A549 (cell line): ENCODE results near the gene APOD. TPM values are rescaled to one million over a fixed set of nuclear protein-coding genes. Genes with fewer than 3 reads are reported as not detected.
"Not testable (repeated sequence)": the region's sequence is repeated elsewhere in the genome, so short reads cannot be mapped to it uniquely, and the experiment has no call there.

ENCODE experiments used
- ATAC-seq, 2 experiments: fragments of 200-7000 bp in 1 of 2; fragments of >200 bp in 1 of 2; cut with Nextera tagmentation in 1 of 2; cut with Tn5 transposase in 1 of 2; 3 replicates each; pipeline versions ENCODE4 v1.8.0 to v1.9.1; 2018 to 2020; ENCODE audit warnings: mild to moderate bottlenecking in 1 of 2, moderate library complexity in 1 of 2
- CTCF ChIA-PET: fragments of 300-600 bp; sonication (Branson Sonifier 250); formaldehyde crosslinking; extraction: SDS; loops from one replicate; lab custom pipeline; 2021; ENCODE audit warnings: antibody characterized with exemption, inconsistent platforms; lab: Yijun Ruan, JAX
- POLR2A ChIA-PET: fragments of 350-600 bp; formaldehyde crosslinking; extraction: SDS; loops from one replicate; lab custom pipeline; 2021; ENCODE audit warnings: antibody characterized with exemption, inconsistent platforms; lab: Yijun Ruan, JAX
- DNase-seq, 2 experiments: peaks; one replicate each; pipeline versions ENCODE4 v3.0.0 to v3.0.0-alpha.2; 2011 to 2016; ENCODE audit warnings: low read depth in 1 of 2, low spot score in 1 of 2
- FAIRE-seq: peaks from 2 replicates; lab custom pipeline; 2011; peaks lifted over from hg19 to GRCh38; lab: Jason Lieb, UNC
- H3K27ac ChIP-seq, 2 experiments: fragments of >200 bp; sonication (Bioruptor Twin); formaldehyde crosslinking; 3 replicates each; pipeline ENCODE4 v1.5.1; 2016 to 2017
- H3K4me1 ChIP-seq: fragments of >200 bp; sonication (Bioruptor Twin); formaldehyde crosslinking; 3 replicates; pipeline ENCODE4 v1.6.1; 2016
- H3K4me2 ChIP-seq: fragments of >200 bp; sonication (Bioruptor Twin); formaldehyde crosslinking; 3 replicates; pipeline ENCODE4 v1.6.1; 2016
- H3K4me3 ChIP-seq: fragments of >200 bp; sonication (Bioruptor Twin); formaldehyde crosslinking; 3 replicates; pipeline ENCODE4 v1.5.1; 2016
- H3K9me3 ChIP-seq: fragments of >200 bp; sonication (Bioruptor Twin); formaldehyde crosslinking; 3 replicates; pipeline ENCODE4 v1.6.1; 2016
- ATOH8 ChIP-seq: fragments of 250-450 bp; sonication (Bioruptor Pico); IDR thresholded peaks from 2 replicates; pipeline ENCODE4 v1.5.0; 2020; ENCODE audit warnings: low read depth, mild to moderate bottlenecking, moderate library complexity
- BCL3 ChIP-seq: fragments of >200 bp; sonication (Bioruptor Twin); formaldehyde crosslinking; IDR thresholded peaks from 3 replicates; pipeline ENCODE4 v1.6.1; 2016
- BHLHE40 ChIP-seq: IDR thresholded peaks from 2 replicates; pipeline ENCODE4 v1.6.1; 2012; ENCODE audit warnings: low read depth, low read length, inconsistent platforms
- CBX2 ChIP-seq: fragments of 200-600 bp; sonication (generic); IDR thresholded peaks from 2 replicates; pipeline ENCODE4 v1.6.1; 2016; ENCODE audit warnings: low read depth, mild to moderate bottlenecking, borderline replicate concordance
- CTCF ChIP-seq: fragments of >200 bp; sonication (Bioruptor Twin); formaldehyde crosslinking; IDR thresholded peaks from 3 replicates; pipeline ENCODE4 v1.5.1; 2016
- EHMT2 ChIP-seq: fragments of 200-600 bp; sonication (generic); IDR thresholded peaks from 2 replicates; pipeline ENCODE4 v1.6.1; 2016; ENCODE audit warnings: antibody characterized with exemption, low read depth, mild to moderate bottlenecking, moderate library complexity
- FOXS1 ChIP-seq: fragments of 250-450 bp; sonication (Bioruptor Pico); IDR thresholded peaks from 2 replicates; pipeline ENCODE4 v1.5.0; 2020; ENCODE audit warnings: mild to moderate bottlenecking, moderate library complexity
- HEYL ChIP-seq: fragments of 250-450 bp; sonication (Bioruptor Pico); IDR thresholded peaks from 2 replicates; pipeline ENCODE4 v1.8.0; 2021; ENCODE audit warnings: mild to moderate bottlenecking, moderate library complexity
- JUN ChIP-seq, 2 experiments: fragments of >200 bp; sonication (Bioruptor Twin); formaldehyde crosslinking; IDR thresholded peaks; 2 replicates in 1 of 2; 3 replicates in 1 of 2; pipeline ENCODE4 v1.6.1; 2016 to 2017
- JUNB ChIP-seq: fragments of >200 bp; sonication (Bioruptor Twin); formaldehyde crosslinking; IDR thresholded peaks from 2 replicates; pipeline ENCODE4 v1.6.1; 2016
- KDM1A ChIP-seq: fragments of 200-600 bp; sonication (generic); IDR thresholded peaks from 2 replicates; pipeline ENCODE4 v1.6.1; 2016; ENCODE audit warnings: low read depth, mild to moderate bottlenecking
- MYC ChIP-seq: IDR thresholded peaks from 2 replicates; pipeline ENCODE4 v1.6.1; 2012; ENCODE audit warnings: mild to moderate bottlenecking, inconsistent platforms, low read length, improper control_type of control experiment, borderline replicate concordance
- PBX3 ChIP-seq: IDR thresholded peaks from 2 replicates; pipeline ENCODE4 v1.6.1; 2012
- POLR2A ChIP-seq: IDR thresholded peaks from 2 replicates; pipeline ENCODE4 v1.6.1; 2012; ENCODE audit warnings: mild to moderate bottlenecking, low read length
- RCOR1 ChIP-seq: fragments of 150-350 bp; IDR thresholded peaks from 2 replicates; pipeline ENCODE4 v1.6.1; 2014; ENCODE audit warnings: antibody characterized with exemption, low read length, low read depth
- SMC3 ChIP-seq: fragments of >200 bp; sonication (Bioruptor Twin); formaldehyde crosslinking; IDR thresholded peaks from 3 replicates; pipeline ENCODE4 v1.6.1; 2018; ENCODE audit warnings: inconsistent platforms
- TFCP2L1 ChIP-seq: fragments of 250-450 bp; sonication (Bioruptor Pico); IDR thresholded peaks from 2 replicates; pipeline ENCODE4 v1.5.0; 2021; ENCODE audit warnings: mild to moderate bottlenecking
- TP53 ChIP-seq: fragments of 250-450 bp; sonication (Bioruptor Pico); IDR thresholded peaks from 2 replicates; pipeline ENCODE4 v1.5.0; 2021; ENCODE audit warnings: mild to moderate bottlenecking, moderate library complexity
- WGBS: methylation state at CpG from one replicate; pipeline ENCODE4 v1.1.6; 2017; ENCODE audit errors: missing lambda C conversion rate; 5-methylcytosine and 5-hydroxymethylcytosine counted together
- polyA plus RNA-seq, 4 experiments: library from polyadenylated mRNA; depleted of rRNA in 3 of 4; stranded (reverse); fragments of >200 nt; fragmentation: RNase III in 1 of 4; extraction: RNeasy Plus Mini Kit Qiagen cat#74134 plus additional on column Dnase treatment in 1 of 4; gene quantifications; 2 replicates in 3 of 4; 3 replicates in 1 of 4; pipeline ENCODE4 v1.2.3, GENCODE V29; 2011 to 2017
- TF ChIP-seq, protein P1 (sequence below): fragments of >200 bp; sonication (Bioruptor Twin); formaldehyde crosslinking; IDR thresholded peaks from 2 replicates; pipeline ENCODE4 v1.6.1; 2016

APOD gene
- polyA plus RNA-seq, 2 of the 4 experiments (the other 2 are of a cell fraction), result 0.15 to 2.8 TPM

- TF ChIP-seq ATOH8 (CRISPR knock-in tag) (no peak), RCOR1 (no peak), SMC3 (no peak)
- WGBS, result 50% methylated on average over 2 of the region's 2 CpGs
- no peaks in the 10 kb centered on the region for H3K4me1 ChIP-seq
- H3K9me3 ChIP-seq, result peaks cover 7% of the 10 kb centered on the region; the same call in 1 of the 3 replicates
- DNase-seq (no peak), FAIRE-seq (no peak), ATAC-seq (no peak)
- H3K4me3 ChIP-seq, result no peak overlapping the region
- no peak overlapping the region for H3K27ac ChIP-seq
- H3K4me2 ChIP-seq, result no peak overlapping the region
- CTCF ChIA-PET, result no interaction called here
- POLR2A ChIA-PET, result no interaction called here
Measured at GRCh38 chr3:195601382-195601781, 17.6 kb upstream of the APOD start.

DNA sequence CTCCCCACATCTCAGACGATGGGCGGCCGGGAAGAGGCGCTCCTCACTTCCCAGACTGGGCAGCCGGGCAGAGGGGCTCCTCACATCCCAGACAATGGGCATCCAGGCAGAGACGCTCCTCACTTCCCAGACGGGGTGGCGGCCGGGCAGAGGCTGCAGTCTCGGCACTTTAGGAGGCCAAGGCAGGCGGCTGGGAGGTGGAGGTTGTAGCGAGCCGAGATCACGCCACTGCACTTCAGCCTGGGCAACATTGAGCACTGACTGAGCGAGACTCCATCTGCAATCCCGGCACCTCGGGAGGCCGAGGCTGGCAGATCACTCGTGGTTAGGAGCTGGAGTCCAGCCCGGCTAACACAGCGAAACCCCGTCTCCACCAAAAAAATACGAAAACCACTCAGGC, 16.2 kb upstream of the APOD start:
- CTCF ChIA-PET, H3K4me2 ChIP-seq, FAIRE-seq, H3K9me3 ChIP-seq, H3K4me1 ChIP-seq, POLR2A ChIA-PET, H3K4me3 ChIP-seq, ATAC-seq, DNase-seq, H3K27ac ChIP-seq: not testable (repeated sequence)
- WGBS, result 83% methylated on average over 6 of the region's 23 CpGs

- DNase-seq, POLR2A ChIA-PET, H3K4me1 ChIP-seq, FAIRE-seq, CTCF ChIA-PET, H3K9me3 ChIP-seq, ATAC-seq, H3K27ac ChIP-seq, H3K4me3 ChIP-seq, H3K4me2 ChIP-seq: not testable (repeated sequence)
- WGBS, result 32% methylated on average over 3 of the region's 24 CpGs
Measured at GRCh38 chr3:195599516-195599915, 15.8 kb upstream of the APOD start.

GRCh38 chr3:195597848-195598247, 14.1 kb upstream of the APOD start:
- no peak for ATAC-seq
- 37% methylated on average over 6 of the region's 6 CpGs for WGBS
- Histone ChIP-seq H3K27ac (no peak overlapping the region), H3K4me1 (no peaks in the 10 kb centered on the region), H3K9me3 (no peaks in the 10 kb centered on the region)
- POLR2A ChIA-PET, result no interaction called here
- no peak for FAIRE-seq
- CTCF ChIA-PET, result no interaction called here
- TF ChIP-seq RCOR1 (no peak), JUNB (no peak), CTCF (no peak), MYC (no peak), TFCP2L1 (CRISPR knock-in tag) (no peak), TP53 (CRISPR knock-in tag) (no peak), CBX2 (no peak), POLR2A (no peak), PBX3 (no peak), BHLHE40 (no peak), EHMT2 (no peak), BCL3 (no peak), FOXS1 (CRISPR knock-in tag) (no peak), ATOH8 (CRISPR knock-in tag) (no peak), KDM1A (no peak), HEYL (CRISPR knock-in tag) (no peak), JUN (IDR thresholded peaks at IDR 0.05) (no peak)
- TF ChIP-seq, protein P1, sequence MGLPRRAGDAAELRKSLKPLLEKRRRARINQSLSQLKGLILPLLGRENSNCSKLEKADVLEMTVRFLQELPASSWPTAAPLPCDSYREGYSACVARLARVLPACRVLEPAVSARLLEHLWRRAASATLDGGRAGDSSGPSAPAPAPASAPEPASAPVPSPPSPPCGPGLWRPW, result no peak
- TF ChIP-seq, all 56 proteins: peak for 0
- Histone ChIP-seq H3K4me3 (no peak overlapping the region), H3K4me2 (no peak overlapping the region)
- DNase-seq, result no peak
